ENCODE data around the gene SBF1.
"Not testable (repeated sequence)": the region's sequence is repeated elsewhere in the genome, so short reads cannot be mapped to it uniquely, and the experiment has no call there.

Gene SBF1

GRCh38 chr22:50422961-50423815 lies 51.6 kb downstream of the SBF1 start:
- no peak for FAIRE-seq

DNA sequence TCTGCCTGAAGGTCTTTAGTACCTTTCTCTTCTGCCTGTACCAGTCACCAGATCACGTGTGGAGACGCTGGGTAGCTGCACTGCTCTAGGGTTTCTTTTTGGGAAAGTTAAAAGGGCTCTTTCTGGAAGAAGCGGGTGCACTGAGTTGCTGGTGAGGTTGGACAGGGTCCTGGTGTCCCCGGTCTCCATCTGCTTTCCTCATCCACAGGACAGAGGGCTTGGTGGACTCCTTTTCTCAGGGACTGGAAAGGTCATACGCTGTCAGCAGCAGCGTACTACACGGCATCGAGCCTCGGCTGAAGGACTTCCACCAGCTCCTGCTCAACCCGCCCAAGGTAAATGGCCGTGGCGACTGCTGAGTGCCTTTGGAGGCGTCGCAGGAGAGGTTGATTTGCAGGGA lies 52.8 kb downstream of the SBF1 start:
- FAIRE-seq = no peak

DNA sequence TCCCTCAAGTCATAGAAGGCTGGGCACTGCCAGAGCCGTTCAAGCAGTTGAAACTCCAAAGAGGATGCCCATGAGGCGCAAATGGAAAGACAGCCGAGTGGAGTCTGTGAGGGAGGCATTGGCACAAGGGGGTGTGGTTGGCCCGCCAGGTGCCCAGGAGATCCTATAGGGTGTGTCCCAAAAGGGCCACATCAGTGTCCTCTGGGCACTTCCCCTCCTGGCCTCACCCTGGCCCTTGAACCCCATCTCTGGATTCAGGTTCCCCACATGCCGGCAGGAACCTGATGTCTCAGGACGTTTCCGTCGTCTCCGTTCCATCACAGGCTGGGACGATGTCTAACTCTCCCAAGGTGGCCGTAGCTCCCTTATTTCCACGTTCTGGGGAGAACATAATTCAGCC lies 54.3 kb downstream of the SBF1 start:
- FAIRE-seq = no peak

DNA sequence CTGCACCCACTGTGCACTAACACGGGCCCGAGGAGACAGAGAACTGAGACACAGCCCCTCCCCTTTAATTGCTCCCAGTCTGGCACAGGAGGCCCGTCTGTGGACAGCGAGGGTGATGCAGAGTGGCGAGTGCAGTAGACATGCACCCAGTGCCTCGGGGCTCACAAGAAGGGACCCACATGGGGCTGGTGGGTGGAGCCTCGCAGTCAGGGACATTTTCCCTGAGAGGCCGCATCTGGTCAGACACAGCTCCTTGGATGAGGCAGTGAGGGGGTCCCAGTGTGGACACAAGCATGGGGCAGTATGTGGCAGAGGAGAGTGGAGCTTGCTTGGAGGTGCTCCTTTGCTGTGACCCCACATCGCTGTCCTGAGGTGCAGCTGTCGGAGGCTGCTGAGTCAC lies 54.8 kb downstream of the SBF1 start:
- no peak for FAIRE-seq

- FAIRE-seq = no peak
Measured at GRCh38 chr22:50419116-50419515, 55.7 kb downstream of the SBF1 start.

GRCh38 chr22:50418624-50419023 lies 56.2 kb downstream of the SBF1 start:
- FAIRE-seq = no peak

DNA sequence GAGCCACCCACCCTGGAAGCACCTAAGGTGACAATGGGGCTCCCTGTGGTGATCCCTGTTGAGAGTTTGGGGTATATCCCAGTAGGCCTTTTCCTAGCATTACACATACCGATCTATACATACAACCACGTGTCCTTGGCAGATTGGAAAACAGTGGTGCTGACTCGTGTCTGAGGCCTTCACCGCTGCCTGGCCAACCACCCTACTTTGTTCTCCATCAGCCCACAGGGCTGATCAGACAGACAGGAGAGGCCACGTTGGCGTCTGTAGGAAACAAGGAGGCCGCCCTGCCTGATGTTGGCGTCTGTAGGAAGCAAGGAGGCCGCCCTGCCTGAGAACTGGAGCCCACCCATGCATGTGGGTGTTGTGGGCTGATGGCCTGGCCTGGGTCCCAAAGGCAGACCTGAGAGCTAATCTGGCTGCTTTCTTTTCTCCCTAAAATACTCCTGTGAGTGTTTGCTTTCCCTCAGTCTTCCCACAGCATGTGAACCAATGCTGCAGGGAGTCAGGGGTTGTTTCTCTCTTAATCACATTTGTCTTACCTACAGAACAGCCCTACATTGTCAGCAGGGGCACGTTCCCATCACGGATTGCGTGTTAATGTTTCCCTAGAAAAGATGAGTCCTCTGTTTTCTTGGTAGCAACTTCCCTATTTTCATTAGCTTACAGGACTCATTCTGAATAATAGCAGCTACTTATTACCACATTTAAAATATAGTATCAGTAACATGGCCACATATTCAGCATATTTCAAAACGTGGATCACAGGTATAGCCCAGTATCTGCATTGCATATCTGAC lies 57.2 kb downstream of the SBF1 start:
- FAIRE-seq = no peak

- FAIRE-seq = no peak
Measured at GRCh38 chr22:50416996-50417395, 57.8 kb downstream of the SBF1 start.

GRCh38 chr22:50415426-50415825 lies 59.4 kb downstream of the SBF1 start:
- no peak for FAIRE-seq

GRCh38 chr22:50414476-50415248 lies 60.2 kb downstream of the SBF1 start:
- no peak for FAIRE-seq

- not testable (repeated sequence) for FAIRE-seq
Measured at GRCh38 chr22:50408954-50409353, 65.9 kb downstream of the SBF1 start.

- no peak for FAIRE-seq
Measured at GRCh38 chr22:50408311-50408710, 66.5 kb downstream of the SBF1 start.

- no peak for FAIRE-seq
Measured at GRCh38 chr22:50406416-50407170, 68.2 kb downstream of the SBF1 start.

GRCh38 chr22:50403701-50404101 lies 71.1 kb downstream of the SBF1 start:
- FAIRE-seq = no peak

GRCh38 chr22:50401907-50402306 lies 72.9 kb downstream of the SBF1 start:
- FAIRE-seq = no peak

GRCh38 chr22:50400931-50401330 lies 73.9 kb downstream of the SBF1 start:
- no peak for FAIRE-seq

DNA sequence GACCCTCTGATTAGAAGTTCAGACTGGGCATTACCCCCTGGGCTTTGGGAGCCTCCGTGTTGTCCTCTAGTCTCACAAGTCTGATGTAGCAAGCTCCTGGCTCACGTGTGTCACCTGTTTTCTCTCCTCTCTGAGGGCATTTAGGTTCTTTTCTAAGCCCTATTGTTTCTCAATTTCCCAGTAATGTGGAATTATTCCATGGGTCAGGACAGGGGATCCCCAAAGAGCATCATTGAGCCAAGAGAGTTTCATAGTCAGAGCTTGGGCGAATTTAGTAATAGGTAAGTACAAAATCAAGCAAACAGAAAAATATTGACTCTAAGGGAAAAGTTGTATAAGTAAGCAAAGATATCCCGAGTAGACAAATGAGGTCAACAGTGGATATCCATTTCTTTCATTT lies 74.4 kb downstream of the SBF1 start:
- no peak for FAIRE-seq

DNA sequence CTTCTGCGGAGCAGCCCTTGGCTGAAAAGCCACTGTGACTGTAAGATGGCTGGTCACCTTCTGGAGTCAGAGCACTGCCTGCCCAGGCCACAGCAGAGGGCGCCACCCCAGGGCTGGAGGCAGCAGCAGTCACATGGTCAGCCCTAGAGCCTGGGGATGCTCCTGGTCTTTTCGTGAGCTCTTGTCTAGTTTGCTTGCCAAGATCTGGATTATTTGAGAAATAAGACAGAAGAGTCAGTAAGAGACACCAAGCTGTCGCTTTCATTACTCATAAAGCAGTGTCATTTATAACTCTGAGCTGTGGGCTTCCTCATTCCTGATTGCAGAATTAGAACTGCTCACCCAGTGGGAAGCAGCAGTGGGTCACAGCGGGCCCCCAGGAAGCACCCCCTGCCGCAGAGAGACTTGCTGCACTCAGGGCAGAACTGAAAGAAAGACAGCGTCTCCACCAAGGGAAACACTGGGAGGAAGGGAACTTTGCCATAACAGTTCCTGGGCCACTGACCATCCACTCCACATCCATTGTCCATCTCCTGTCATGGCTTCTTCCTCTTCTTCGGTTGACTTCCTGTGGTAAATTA lies 75.0 kb downstream of the SBF1 start:
- FAIRE-seq = no peak

DNA sequence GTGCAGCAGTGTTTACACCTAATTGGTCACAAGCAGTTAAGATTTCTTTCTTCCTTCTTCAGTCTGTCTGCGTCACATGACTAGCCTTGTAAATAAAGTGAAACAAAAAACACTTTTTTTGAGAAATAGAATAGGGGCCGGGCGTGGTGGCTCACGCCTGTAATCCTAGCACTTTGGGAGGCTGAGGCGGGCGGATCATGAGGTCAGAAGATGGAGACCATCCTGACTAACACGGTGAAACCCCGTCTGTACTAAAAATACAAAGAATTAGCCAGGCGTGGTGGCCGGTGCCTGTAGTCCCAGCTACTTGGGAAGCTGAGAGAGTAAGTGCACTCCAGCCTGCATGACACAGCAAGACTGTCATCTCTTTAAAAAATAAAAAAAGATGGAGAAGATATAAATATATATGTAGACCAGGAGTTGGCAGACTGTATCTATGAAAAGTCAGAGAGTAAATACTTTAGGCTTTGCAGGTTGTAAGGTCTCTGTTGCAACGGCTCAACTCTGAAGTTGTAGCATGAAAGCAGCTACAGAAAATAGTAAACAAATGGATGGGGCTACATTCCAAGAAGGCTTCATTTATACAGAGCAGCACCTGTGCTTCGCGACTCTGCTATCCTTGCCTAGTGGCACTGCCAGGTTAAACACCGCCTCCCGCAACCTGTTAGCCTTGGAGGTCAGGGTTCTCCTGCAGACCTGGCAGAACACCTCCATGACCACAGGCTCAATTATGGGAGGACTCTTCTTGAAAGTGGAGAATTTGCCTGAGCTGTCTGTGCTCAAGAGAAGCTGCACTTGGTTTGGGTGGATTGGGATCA lies 75.8 kb downstream of the SBF1 start:
- no peak for FAIRE-seq

GRCh38 chr22:50397371-50398060 lies 77.3 kb downstream of the SBF1 start:
- not testable (repeated sequence) for FAIRE-seq

All from islet of Langerhans (tissue), 1 donor.